ENCODE results near the gene KCNN3.

Gene KCNN3

DNA sequence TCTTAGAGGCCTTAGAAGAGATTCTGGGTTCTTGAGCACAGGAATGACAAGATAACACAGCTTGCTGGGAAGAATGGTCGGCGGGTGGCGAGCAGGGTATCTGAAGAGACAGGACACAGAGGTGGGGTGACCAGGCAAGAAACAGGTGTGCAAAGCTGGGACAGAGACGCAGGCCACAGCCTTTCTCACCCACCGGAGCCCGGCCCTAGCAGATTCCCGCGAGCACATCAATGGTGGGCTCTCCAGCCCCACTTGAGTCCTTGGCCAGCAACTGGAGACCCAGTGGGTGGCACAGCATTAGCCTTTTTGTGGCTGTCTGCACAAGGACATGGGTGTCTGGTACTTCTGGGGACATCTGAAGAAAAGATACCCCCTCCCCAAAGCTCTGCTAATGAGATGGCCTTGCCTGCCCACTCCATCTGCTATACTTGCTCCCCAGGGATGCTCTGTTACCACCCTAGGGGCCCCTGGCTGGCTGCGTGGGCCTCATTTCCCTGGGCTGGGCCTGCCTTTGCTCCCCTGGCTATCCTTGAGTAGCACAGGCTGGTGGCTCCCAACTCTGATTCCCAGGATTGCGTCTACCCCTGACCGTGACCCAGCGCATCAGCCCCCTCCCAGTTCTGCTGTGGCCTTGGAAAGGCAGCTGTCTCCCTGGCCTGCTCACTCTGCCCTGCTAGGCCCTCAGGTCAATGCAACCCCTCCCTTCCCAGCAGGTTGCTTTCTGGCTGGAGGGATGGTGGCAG, 134.8 kb downstream of the KCNN3 start:
- DNase-seq (ENCODE audit: extremely low read depth in 1 of 2, low read depth in 1 of 2), result no peak

DNA sequence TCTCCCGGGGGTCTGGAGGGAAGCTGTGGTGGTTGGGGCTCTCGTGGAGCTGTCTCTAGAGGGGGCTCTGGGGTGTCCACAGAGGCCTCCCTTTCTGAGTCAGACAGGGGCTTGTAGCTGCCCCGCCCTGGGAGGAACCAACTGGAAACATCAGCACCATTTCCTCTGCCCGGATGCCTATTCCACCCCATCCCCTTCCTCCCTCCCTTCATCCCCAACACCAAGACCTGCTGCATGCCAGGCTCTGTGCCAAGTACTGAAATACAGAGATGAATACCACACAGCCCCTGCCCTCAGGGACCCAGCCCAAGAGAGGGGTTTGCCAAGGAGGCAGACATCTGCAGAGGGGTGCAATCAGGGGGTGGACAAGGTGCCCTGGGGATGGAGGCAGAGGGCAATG, 136.5 kb downstream of the KCNN3 start:
- no peak for DNase-seq (ENCODE audit: extremely low read depth in 1 of 2, low read depth in 1 of 2)

DNA sequence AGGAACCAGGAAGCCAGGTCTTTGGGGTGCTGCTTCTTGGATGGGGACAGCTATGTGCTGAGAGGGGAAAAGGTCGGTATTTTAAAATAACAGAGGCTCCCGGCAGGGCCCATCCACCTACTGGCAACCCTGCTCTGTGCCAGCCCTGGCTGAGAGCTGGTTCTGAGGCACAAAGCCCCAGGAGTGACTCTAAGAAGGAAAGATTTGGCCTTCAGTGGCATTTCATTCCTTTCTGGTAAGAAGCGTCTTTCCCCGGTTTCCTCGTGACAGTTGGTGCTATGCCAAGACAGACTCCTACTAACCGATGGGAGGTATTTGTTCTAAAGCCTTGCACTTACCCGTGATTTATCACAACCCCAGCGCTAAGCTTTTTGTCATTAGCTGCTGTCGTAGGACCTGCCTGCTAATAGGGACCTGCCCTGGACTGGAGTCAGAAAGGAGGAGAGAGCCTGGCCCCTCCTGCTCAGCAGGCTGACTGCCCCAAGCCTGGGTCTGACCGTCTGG, 139.0 kb downstream of the KCNN3 start:
- DNase-seq (ENCODE audit: extremely low read depth in 1 of 2, low read depth in 1 of 2), result no peak

DNA sequence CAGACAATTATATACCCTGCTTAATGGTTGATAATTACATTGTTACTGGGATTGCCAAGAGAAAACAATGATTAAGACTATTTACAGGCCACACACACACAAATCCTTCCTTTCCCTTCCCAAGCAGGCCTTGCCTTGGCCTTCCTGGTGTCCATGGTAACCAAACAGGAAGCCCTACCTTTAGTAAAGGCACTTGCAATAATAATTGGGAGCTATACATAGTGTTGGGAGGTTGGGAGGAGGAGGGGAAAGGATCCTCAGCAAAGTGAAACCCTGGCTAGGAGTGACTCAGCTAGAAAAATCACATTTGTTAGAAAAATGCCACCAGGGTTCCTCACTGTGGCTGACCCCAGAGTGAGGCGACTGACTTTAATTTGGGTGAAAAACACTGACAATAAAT, 139.8 kb downstream of the KCNN3 start:
- no peak for DNase-seq (ENCODE audit: extremely low read depth in 1 of 2, low read depth in 1 of 2)

DNA sequence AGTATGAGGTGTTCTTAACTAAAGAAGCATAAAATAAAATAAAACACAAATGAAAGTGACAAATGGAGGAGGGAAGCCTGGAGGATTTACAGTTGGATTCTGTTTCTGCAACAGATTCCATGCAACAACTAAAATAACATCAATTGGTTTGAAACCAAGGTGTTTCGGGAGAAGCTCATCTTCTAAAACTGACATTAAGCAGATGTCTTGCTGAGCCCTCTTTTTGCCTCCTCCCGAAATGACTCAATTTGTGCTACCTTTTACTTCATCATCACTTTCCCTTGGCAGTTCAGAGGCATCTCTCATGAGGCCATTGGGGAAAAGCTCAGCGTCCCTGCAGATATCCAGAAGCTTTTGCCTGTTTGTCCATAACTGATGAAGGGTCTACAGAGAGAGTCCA, 140.5 kb downstream of the KCNN3 start:
- no peak for DNase-seq (ENCODE audit: extremely low read depth in 1 of 2, low read depth in 1 of 2)

DNA sequence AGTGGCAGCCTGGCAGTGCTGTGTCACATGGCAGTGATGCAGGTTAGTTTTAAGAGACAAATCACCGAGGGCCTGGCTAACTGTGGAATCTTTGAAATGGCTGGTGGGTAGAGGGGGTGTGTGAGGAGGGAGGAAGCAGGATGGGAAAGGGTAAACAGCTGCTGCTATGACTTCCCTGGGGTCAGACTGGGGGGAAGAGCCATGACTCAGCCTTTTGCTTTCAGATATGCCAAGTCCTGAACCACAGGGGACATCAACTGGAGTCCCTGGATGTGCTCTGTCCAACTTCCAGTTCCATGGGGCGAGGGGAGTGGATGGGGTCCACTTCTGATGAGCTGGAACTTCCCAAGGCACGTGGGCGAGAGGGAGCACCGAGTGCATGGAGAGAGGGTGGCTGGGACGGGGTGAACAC, 141.0 kb downstream of the KCNN3 start:
- DNase-seq (ENCODE audit: extremely low read depth in 1 of 2, low read depth in 1 of 2), result no peak

DNA sequence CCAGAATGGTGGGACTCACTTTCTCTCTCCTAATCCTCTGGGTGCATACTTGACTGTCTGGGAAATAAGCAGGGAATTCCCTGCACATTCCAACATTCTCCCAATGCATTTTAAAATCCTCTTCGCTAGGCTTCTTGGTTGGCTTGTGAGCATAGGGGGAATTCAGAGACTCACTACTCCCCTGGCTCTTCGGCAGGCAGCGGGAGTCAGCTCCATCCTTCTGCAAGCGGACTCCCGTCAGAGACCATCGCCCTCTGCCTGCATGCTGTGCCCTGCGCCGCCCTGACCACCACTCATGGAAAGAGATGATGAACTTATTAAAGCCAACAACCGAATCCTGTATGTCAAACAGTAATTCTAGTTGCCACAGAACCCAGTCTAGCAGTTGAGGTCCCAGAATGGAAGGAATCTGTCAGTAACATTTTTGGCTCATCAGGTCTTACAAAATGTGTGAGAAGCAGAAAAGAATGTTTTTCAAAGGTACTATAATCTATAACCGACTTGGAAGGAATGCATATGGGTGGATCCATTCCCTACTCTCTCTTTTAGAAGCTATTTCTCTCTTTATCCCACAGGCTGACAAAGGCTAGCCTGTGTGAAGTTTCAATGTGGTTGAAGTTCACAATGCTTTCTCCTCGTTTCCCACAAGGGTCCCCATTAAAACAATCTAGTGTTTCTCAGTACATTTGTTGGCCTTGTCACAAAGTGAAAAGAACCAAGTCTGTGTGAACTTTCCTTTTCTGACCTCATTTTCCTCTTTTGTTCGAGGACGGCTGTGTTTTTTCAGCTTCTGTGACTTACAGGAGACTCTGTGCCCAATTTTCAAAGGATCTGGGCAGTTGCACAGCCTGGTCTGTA, 143.0 kb downstream of the KCNN3 start:
- DNase-seq (ENCODE audit: extremely low read depth in 1 of 2, low read depth in 1 of 2), result no peak

DNA sequence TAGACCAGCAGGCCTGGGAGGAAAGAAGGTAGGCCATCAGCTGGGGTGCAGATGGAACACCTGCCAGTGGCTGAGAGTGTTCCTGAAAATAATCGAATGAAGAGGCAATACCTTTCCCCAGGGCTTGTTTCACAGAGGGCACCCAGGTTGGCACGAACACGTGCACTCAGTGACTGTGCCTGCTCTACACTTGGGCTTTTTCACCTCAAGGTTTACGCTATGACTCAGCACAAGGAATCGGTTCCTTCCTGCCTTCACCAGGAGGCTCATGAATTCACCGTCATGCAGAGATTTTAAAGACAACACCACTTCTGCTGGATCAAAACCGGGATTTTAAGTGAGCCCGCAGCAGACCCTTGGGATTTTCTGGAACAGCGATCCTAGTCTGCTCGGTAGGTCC, 143.6 kb downstream of the KCNN3 start:
- DNase-seq (ENCODE audit: extremely low read depth in 1 of 2, low read depth in 1 of 2), result no peak

DNA sequence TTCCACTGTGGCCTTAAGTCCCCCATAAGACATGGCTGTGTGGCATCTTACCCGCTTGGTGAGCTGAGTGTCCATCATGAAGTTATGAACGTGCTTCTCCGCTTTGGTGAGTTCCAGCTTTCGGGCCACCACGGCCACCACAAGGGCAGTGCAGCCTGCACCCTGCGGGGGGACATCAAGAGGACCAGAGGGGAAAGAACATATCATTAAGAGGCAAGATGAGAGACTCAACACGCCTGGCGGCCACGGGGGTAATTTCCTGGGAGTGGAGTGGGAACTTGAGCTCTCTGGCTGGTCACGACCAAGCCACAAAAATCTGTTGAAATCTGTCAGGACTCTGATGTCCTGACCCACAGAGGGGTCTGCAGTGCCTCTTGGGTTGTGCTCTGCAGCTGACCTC, 144.2 kb downstream of the KCNN3 start:
- DNase-seq (ENCODE audit: extremely low read depth in 1 of 2, low read depth in 1 of 2), result no peak

DNA sequence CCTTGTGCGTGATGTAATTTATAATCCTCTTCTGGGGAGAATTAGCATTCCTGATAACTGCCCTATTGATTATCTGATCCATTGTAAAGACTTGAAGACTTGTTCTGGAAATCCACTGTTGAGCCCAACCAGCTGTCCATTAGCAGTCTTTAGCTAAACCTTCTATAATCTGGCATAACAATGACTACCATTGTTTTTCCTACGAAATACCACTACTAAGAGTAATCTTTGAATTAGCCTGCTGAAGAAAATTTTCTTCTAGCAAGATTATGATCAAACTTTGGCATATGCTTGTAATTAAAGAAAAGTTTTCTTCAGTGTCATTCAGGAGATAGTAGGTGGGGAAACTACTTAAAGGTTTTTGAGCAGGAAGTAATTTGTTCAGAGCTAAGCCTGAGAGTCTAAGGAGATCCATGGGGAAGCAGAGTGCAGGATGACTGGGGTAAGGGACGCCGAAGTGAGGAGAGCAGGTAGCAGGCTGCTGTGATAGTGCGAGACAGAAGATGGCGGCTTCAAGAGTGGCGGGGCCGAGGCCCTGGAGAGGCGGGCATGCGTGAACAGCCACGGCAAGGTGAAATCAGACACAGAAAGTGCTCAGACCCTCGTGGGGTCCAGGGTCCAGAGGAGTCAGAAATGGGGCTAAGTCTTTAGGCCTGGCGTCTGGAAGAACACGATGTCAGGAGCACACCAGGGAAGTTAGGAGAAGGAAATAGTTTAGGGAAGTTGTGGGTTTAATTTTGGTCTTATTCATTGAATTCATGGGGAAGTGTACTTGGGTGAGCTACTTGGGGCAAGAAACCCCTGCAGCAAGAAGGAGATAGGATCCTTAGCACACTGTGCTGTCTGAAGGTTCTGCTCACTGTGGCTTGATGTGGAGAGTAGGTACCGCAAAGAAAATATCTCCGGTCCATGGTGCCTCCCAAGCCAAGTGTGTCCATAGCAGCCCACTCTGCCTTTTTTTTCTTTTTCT, 149.5 kb downstream of the KCNN3 start:
- DNase-seq (ENCODE audit: extremely low read depth in 1 of 2, low read depth in 1 of 2), result no peak

DNA sequence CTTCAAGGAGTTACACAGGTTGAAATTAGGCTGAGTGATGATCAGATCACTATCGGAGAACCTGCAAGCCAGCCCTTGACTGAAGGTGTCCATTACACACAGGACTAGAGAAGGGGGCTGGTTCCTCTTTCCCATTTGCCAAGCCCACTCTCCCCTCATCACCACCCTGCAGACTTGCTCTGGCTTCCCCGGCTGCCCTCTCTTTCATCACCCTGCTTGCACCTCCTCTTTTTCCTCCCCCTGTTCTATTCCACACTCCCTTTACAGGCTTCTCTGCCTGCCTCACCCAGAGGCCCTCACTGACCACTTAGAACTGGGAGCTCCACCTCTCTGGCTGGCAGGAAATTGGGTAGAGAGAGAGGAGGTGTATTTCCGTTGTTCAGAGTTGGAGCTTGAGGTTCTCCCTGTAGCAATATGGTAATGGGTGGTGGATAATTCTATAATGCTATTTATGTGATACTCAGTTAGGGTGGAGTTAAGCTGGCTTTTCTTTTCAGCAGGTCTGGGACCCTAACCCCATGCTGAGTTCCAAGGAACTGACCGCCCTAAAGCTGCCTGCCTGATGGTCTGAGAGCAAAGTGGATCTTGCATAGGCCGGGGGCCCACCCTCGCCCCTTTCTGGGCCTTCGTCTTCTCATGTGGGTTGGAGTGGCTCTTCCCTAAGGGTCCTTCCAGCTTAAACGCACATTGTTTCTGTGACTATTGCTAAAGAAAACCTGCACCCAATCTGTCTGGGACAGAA, 150.3 kb downstream of the KCNN3 start:
- no peak for DNase-seq (ENCODE audit: extremely low read depth in 1 of 2, low read depth in 1 of 2)

DNA sequence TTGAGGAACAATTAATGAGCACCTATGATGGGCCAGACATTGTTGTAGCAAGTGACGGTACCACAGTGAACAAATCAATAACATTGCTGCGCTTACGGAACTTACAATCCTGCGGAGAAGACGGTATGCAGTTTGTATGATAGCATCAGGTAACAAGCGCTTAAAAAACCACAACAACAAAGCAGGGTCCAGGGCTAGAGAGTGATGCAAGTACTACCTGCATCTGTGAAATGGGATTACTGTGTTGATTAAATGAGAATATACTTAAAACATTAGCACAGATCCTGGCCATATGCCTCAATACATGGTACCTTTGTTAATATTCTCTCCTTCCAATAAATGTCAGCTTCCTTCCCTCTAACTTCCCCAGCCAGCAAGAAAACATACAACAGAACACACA, 151.5 kb downstream of the KCNN3 start:
- no peak for DNase-seq (ENCODE audit: extremely low read depth in 1 of 2, low read depth in 1 of 2)

DNA sequence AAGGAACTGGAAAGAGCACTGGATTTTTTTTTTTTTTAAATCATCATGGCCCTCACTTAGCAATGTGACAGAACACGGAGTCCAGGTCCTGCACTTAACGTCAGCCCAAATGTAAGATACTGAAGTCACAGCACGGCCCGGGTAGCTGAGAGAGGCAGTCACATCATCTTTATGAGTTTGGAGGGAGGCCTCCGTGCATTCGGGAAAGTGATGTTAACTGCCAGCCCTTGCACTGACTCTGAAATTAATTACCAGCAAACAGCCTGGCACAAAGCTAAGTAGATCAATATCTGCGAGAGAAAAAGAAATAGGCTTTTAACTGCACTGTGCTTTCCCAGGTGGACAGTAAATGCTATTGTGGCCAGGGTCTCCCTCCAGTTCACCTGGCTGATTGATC, 152.6 kb downstream of the KCNN3 start:
- no peak for DNase-seq (ENCODE audit: extremely low read depth in 1 of 2, low read depth in 1 of 2)

DNA sequence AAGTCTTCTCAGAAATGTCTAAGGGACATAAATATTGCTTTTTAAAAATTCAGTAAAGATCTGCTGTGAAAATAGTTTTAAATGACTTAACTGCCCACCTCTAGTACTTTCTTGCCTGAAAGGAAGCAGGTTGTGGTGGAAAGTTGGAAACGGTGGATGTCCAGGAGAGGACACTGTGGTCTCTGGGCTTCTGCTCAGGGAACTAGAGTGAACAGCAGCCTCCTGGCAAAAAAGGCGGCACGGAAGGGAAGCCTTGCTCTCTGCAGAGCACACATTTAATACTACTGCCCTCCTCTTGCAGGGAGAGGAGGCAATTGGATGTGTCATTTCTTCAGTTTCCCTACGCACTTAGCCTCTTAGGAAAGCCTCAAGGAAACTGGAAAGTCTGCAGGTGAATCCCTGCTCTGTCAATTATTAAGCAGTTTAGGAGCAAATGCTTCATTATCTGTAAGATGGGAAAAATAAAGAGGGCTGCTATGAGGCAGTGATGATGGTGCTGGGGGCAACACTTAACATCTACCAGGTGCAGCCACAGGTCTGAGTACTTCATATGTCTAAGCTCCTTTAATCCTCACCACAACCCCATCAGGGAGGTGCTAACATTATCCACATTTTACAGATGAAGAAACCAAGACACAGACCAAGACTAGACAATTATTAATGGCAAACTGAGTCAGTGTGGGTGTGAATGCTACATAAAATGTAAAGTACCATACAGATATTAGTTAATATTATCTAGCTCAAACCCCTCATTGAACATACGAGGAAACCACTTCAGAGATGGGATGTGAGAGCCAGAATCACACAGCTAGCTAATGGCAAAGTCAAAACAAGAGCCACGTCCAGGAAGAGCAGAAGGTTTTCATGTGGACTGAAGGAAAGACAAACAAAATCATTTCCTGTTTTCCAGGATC, 153.2 kb downstream of the KCNN3 start:
- no peak for DNase-seq (ENCODE audit: extremely low read depth in 1 of 2, low read depth in 1 of 2)

DNA sequence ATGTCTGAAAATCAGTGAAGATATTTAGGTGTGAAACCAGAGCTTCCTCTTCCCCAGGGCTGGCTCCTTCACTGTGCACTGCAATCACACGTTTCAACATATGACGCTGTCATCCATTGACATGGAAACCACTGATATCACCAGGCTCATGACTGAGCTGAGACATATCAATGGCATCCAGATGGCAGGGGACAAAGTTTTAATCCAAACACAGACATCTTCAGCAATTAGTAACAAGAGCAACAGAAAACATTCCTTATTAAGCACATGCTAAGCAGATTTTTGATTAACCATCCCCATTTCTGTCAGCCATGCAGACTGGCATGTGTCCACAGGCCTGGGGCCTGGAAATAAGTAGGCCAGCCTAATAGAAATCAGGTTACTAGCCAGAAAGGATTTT, 154.1 kb downstream of the KCNN3 start:
- no peak for DNase-seq (ENCODE audit: extremely low read depth in 1 of 2, low read depth in 1 of 2)

DNA sequence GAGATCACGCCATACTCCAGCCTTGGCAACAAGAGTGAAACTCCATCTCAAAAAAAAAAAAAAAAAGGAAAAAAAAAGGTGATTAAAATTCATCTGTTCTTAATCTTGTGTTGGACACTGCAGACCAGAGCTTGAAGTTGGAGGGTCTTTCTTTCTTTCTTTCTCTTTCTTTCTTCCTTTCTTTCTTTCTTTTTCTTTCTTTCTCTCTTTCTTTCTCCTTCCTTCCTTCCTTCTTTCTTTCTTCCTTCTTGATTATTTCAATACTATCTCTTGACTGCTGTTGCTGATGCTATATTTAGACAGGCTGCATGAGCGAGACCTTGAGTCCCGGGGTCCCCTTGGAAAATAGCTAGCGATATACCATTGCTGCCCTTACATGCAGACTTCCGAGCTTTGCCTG, 154.7 kb downstream of the KCNN3 start:
- no peak for DNase-seq (ENCODE audit: extremely low read depth in 1 of 2, low read depth in 1 of 2)

DNA sequence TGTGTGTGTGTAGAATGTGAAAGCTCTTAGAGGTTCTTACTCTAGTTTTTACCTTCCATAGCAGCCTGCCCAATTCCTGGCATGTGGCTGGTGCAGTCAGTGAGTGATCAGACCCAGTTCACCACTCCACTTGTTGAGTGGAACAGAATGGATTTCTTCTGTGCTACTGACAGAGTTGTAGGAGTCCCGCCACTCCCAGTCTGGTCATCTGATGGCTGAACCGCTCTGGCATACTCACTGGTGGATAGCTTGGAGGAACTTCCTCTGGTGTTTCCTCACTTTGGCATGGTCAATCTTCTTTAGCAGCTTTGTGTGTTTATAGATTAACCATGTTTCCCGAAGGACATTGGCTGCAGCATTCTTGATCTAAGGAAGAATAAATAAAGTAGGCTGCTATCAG, 155.4 kb downstream of the KCNN3 start:
- DNase-seq (ENCODE audit: extremely low read depth in 1 of 2, low read depth in 1 of 2), result no peak

DNA sequence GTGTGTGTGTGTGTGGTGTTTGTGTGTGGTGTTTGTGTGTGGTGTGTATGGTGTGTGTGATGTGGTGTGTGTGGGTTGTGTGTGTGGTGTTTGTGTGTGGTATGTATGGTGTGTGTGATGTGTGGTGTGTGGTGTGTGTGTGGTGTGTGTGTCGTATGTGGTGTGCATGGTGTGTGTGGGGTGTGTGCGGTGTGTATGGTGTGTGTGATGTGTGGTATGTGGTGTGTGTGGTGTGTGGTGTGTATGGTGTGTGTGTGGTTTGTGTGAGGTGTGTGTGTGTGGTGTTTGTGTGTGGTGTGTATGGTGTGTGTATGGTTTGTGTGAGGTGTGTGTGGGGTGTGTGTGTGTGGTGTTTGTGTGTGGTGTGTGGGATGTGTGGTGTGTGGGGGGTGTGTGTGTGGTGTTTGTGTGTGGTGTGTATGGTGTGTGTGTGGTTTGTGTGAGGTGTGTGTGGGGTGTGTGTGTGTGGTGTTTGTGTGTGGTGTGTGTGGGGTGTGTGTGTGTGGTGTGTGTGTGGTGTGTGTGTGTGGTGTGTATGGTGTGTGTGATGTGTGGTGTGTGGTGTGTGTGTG, 155.9 kb downstream of the KCNN3 start:
- DNase-seq (ENCODE audit: extremely low read depth in 1 of 2, low read depth in 1 of 2), result no peak

DNA sequence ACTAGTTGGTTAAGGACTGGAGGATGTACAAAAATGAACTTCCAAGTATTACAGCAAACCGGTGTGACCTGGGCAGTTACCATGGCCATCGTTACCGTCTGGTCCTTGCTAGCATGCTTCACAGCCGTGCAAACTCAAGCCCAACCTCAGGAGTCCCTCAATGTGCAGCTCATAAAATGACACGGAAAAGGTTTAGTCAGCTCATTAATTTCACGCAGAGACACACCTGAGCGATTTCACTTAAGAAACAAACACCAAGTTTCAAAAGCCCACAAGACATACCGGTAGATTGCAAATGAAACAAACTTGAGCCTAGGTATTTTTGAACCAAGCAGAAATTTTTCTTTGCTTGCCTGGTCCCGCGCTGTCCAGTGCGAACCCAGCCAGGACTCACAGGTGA, 157.1 kb downstream of the KCNN3 start:
- DNase-seq (ENCODE audit: extremely low read depth in 1 of 2, low read depth in 1 of 2), result no peak

All from activated CD8-positive, alpha-beta memory T cell treated with anti-CD3 and anti-CD28 coated beads for 1 hour (primary cell).